HL-60 (cell line): ENCODE measurements around the gene LTN1.

ENCODE experiments used
- GABPA ChIP-seq: IDR thresholded peaks from 2 replicates; pipeline ENCODE4 v1.6.1; 2012; ENCODE audit warnings: low read depth
- TF ChIP-seq, protein P1 (sequence below): IDR thresholded peaks from one replicate; pipeline ENCODE4 v1.5.1; 2011; ENCODE audit warnings: low read length, control low read depth, inconsistent platforms; ENCODE audit not compliant: insufficient read depth

DNA sequence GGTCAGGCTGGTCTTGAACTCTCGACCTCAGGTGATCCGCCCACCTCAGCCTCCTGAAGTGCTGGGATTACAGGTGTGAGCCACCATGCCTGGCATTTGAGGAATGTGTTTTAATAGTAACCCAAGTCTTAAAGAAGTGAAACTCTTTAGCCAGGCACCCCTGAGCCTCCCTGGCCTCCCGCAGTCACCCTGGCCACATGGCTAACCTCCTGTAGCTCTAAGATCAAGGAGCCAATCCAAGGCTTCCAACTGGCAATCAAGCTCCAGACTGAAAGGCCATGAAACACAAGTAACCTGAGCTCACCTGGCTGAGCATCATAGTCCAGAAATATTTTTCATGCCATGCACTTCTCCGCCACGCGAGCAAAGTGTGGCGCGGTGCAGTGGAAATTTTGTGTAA, 84.3 kb downstream of the LTN1 start:
- no peak for TF ChIP-seq GABPA
- TF ChIP-seq, protein P1, sequence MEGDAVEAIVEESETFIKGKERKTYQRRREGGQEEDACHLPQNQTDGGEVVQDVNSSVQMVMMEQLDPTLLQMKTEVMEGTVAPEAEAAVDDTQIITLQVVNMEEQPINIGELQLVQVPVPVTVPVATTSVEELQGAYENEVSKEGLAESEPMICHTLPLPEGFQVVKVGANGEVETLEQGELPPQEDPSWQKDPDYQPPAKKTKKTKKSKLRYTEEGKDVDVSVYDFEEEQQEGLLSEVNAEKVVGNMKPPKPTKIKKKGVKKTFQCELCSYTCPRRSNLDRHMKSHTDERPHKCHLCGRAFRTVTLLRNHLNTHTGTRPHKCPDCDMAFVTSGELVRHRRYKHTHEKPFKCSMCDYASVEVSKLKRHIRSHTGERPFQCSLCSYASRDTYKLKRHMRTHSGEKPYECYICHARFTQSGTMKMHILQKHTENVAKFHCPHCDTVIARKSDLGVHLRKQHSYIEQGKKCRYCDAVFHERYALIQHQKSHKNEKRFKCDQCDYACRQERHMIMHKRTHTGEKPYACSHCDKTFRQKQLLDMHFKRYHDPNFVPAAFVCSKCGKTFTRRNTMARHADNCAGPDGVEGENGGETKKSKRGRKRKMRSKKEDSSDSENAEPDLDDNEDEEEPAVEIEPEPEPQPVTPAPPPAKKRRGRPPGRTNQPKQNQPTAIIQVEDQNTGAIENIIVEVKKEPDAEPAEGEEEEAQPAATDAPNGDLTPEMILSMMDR, result no peak
